SW 1271 (cell line): Measurements from ENCODE around the gene TRAPPC6A.

ENCODE experiments used
- DNase-seq, 2 experiments: peaks; one replicate each; lab custom pipeline; 2025; lab: John Stamatoyannopoulos, UW

Gene TRAPPC6A

GRCh38 chr19:45177817-45178261, at the start of gene TRAPPC6A:
TRAPPC6A (minus strand) TSS chr19:45178237; CDS start chr19:45178218, 19 bp downstream.
- DNase-seq = peak in 1 of 2 experiments; percentile 43

GRCh38 chr19:45224645-45225044, 46.6 kb upstream of the TRAPPC6A start:
- no peak for DNase-seq

GRCh38 chr19:45223879-45224278, 45.8 kb upstream of the TRAPPC6A start:
- DNase-seq = no peak

- no peak for DNase-seq
These were observed 44.7 kb upstream of the TRAPPC6A start for GRCh38 chr19:45222724-45223123.

- DNase-seq = no peak
These were observed 41.1 kb upstream of the TRAPPC6A start for GRCh38 chr19:45218911-45219743.

GRCh38 chr19:45218426-45218825, 40.4 kb upstream of the TRAPPC6A start:
- DNase-seq = no peak

- no peak for DNase-seq
These were observed 39.9 kb upstream of the TRAPPC6A start for GRCh38 chr19:45217957-45218334.

GRCh38 chr19:45217193-45217956, 39.3 kb upstream of the TRAPPC6A start:
- DNase-seq = no peak

- no peak for DNase-seq
These were observed 38.6 kb upstream of the TRAPPC6A start for GRCh38 chr19:45216667-45217066.

GRCh38 chr19:45215391-45216191, 37.6 kb upstream of the TRAPPC6A start:
- DNase-seq = no peak

- DNase-seq = no peak
These were observed 35.0 kb upstream of the TRAPPC6A start for GRCh38 chr19:45213031-45213430.

- no peak for DNase-seq
These were observed 33.8 kb upstream of the TRAPPC6A start for GRCh38 chr19:45211751-45212381.

GRCh38 chr19:45206328-45206727, 28.3 kb upstream of the TRAPPC6A start:
- DNase-seq = no peak

- DNase-seq = no peak
These were observed 27.8 kb upstream of the TRAPPC6A start for GRCh38 chr19:45205810-45206209.

- DNase-seq = no peak
These were observed 24.6 kb upstream of the TRAPPC6A start for GRCh38 chr19:45202637-45203036.

- DNase-seq = no peak
These were observed 22.5 kb upstream of the TRAPPC6A start for GRCh38 chr19:45200568-45200967.

- no peak for DNase-seq
These were observed 17.7 kb upstream of the TRAPPC6A start for GRCh38 chr19:45195764-45196163.

- DNase-seq = no peak
These were observed 13.3 kb upstream of the TRAPPC6A start for GRCh38 chr19:45191375-45191774.

- DNase-seq = no peak
These were observed 11.9 kb upstream of the TRAPPC6A start for GRCh38 chr19:45189971-45190370.

GRCh38 chr19:45187421-45188100, 9.5 kb upstream of the TRAPPC6A start:
- peak in 1 of 2 experiments; percentile 5 for DNase-seq
